GM12878 (cell line): Measurements from ENCODE around the gene SACM1L. TPM values are rescaled to one million over a fixed set of nuclear protein-coding genes. Genes with fewer than 3 reads are reported as not detected.

Source experiments
- BCL3 ChIP-seq: IDR thresholded peaks from 2 replicates; pipeline ENCODE4 v1.6.1; 2011; ENCODE audit warnings: borderline replicate concordance, low read depth, mild to moderate bottlenecking, moderate library complexity, low read length; ENCODE audit not compliant: insufficient read depth, poor library complexity, severe bottlenecking
- CEBPB ChIP-seq, 2 experiments: fragments of 150-350 bp in 1 of 2; IDR thresholded peaks; 2 replicates each; pipeline ENCODE4 v1.6.1; 2012 to 2014; ENCODE audit warnings: low read depth in 2 of 2, low read length in 2 of 2, borderline replicate concordance in 1 of 2, inconsistent platforms in 1 of 2
- E2F8 ChIP-seq: fragments of 450-650 bp; IDR thresholded peaks from 2 replicates; pipeline ENCODE4 v1.6.1; 2018; ENCODE audit warnings: mild to moderate bottlenecking, low read depth, moderate library complexity; ENCODE audit not compliant: partially characterized antibody
- EGR1 ChIP-seq, 2 experiments: IDR thresholded peaks; 1 replicate in 1 of 2; 2 replicates in 1 of 2; pipeline ENCODE4 v1.6.1; 2011 to 2012; ENCODE audit warnings: low read depth in 2 of 2, low read length in 2 of 2, borderline replicate concordance in 1 of 2, mild to moderate bottlenecking in 1 of 2, moderate library complexity in 1 of 2
- EP300 ChIP-seq, 2 experiments: fragments of 150-350 bp in 1 of 2; IDR thresholded peaks; 2 replicates each; pipeline ENCODE4 v1.6.1; 2011 to 2012; ENCODE audit warnings: low read depth in 2 of 2, low read length in 2 of 2, borderline replicate concordance in 1 of 2, improper control_type of control experiment in 1 of 2, inconsistent platforms in 1 of 2; ENCODE audit not compliant: control insufficient read depth in 1 of 2
- FOXM1 ChIP-seq: IDR thresholded peaks from 2 replicates; pipeline ENCODE4 v1.6.1; 2012; ENCODE audit warnings: low read depth, mild to moderate bottlenecking, inconsistent platforms, low read length, moderate library complexity
- IKZF2 ChIP-seq, 2 experiments: fragments of 450-650 bp; IDR thresholded peaks; 2 replicates each; pipeline ENCODE4 v1.6.1; 2017; ENCODE audit warnings: mild to moderate bottlenecking in 2 of 2, moderate library complexity in 2 of 2
- LARP7 ChIP-seq: fragments of 450-650 bp; IDR thresholded peaks from 2 replicates; pipeline ENCODE4 v1.6.1; 2017; ENCODE audit warnings: mild to moderate bottlenecking
- MLLT1 ChIP-seq: fragments of 450-650 bp; IDR thresholded peaks from 2 replicates; pipeline ENCODE4 v1.6.1; 2016; ENCODE audit warnings: mild to moderate bottlenecking
- MTA2 ChIP-seq: fragments of 450-650 bp; IDR thresholded peaks from 2 replicates; pipeline ENCODE4 v1.6.1; 2016; ENCODE audit warnings: low read depth, mild to moderate bottlenecking, moderate library complexity
- MXI1 ChIP-seq: fragments of 150-350 bp; IDR thresholded peaks from 2 replicates; pipeline ENCODE4 v1.6.1; 2011; ENCODE audit warnings: low read depth, mild to moderate bottlenecking, inconsistent platforms, low read length, improper control_type of control experiment
- MYC ChIP-seq: IDR thresholded peaks from 2 replicates; pipeline ENCODE4 v1.6.1; 2011; ENCODE audit warnings: mild to moderate bottlenecking, low read length, moderate library complexity, inconsistent platforms; ENCODE audit not compliant: insufficient read depth, insufficient replicate concordance, insufficient read length, severe bottlenecking
- NBN ChIP-seq: fragments of 450-650 bp; IDR thresholded peaks from 2 replicates; pipeline ENCODE4 v1.6.1; 2016
- NFYB ChIP-seq: IDR thresholded peaks from 2 replicates; pipeline ENCODE4 v1.6.1; 2011; ENCODE audit warnings: low read depth, mild to moderate bottlenecking, low read length, improper control_type of control experiment, moderate library complexity; ENCODE audit not compliant: insufficient read depth
- POLR2A ChIP-seq: IDR thresholded peaks from 2 replicates; pipeline ENCODE4 v1.6.1; 2011; ENCODE audit warnings: low read depth, mild to moderate bottlenecking, low read length
- RELA ChIP-seq: fragments of 450-650 bp; IDR thresholded peaks from 2 replicates; pipeline ENCODE4 v1.8.0; 2014; ENCODE audit warnings: borderline replicate concordance; ENCODE audit not compliant: partially characterized antibody
- SKIL ChIP-seq: fragments of 450-650 bp; IDR thresholded peaks from 2 replicates; pipeline ENCODE4 v1.6.1; 2017; ENCODE audit warnings: mild to moderate bottlenecking, low read depth, inconsistent platforms; ENCODE audit not compliant: poor library complexity, severe bottlenecking
- SMARCA5 ChIP-seq: fragments of 450-650 bp; IDR thresholded peaks from 2 replicates; pipeline ENCODE4 v1.6.1; 2017; ENCODE audit warnings: mild to moderate bottlenecking
- SP1 ChIP-seq: IDR thresholded peaks from one replicate; pipeline ENCODE4 v1.6.1; 2011; ENCODE audit warnings: low read depth, low read length
- TCF3 ChIP-seq: IDR thresholded peaks from 2 replicates; pipeline ENCODE4 v1.6.1; 2012; ENCODE audit warnings: low read depth, mild to moderate bottlenecking, low read length, borderline replicate concordance; ENCODE audit not compliant: insufficient read depth
- TCF7 ChIP-seq: IDR thresholded peaks from 2 replicates; pipeline ENCODE4 v1.6.1; 2014; ENCODE audit warnings: antibody characterized with exemption, borderline replicate concordance
- YY1 ChIP-seq: IDR thresholded peaks from 2 replicates; pipeline ENCODE4 v1.6.1; 2011; ENCODE audit warnings: low read depth, mild to moderate bottlenecking, low read length
- polyA plus RNA-seq, 11 experiments: library from polyadenylated mRNA; depleted of rRNA in 4 of 11; unstranded in 6 of 11; stranded (reverse) in 5 of 11; fragments of >200 nt; fragmentation: Nextera tagmentation in 4 of 11; fragmentation: Illumina TruSeq in 1 of 11; extraction: Ambion mirVana in 4 of 11; extraction: Trizol in 1 of 11; gene quantifications; 1 replicate in 1 of 11; 2 replicates in 10 of 11; pipeline versions ENCODE4 v1.2.1 to v1.2.3, GENCODE V29; 2011 to 2016; ENCODE audit warnings: inconsistent platforms in 2 of 11, missing spikeins in 2 of 11, low read depth in 1 of 11
- total RNA-seq, 4 experiments: library from RNA; depleted of rRNA in 3 of 4; stranded (reverse); fragments of >200 nt in 3 of 4; fragmentation: Illumina TruSeq in 1 of 4; extraction: Trizol in 1 of 4; gene quantifications; 2 replicates each; pipeline versions ENCODE4 v1.2.1 to v1.2.3, GENCODE V29; 2013 to 2021

Gene SACM1L
- total and polyA plus RNA-seq, 10 of the 15 experiments (the other 5 are each of a cell fraction or from before 2014, with no cell fraction given) = 16.5 to 48.3 (median 28.9) TPM

- TF ChIP-seq TCF7 (no peak), MLLT1 (peak; percentile 59), NBN (peak; percentile 71), E2F8 (no peak), NFYB (no peak), CEBPB (IDR thresholded peaks at IDR 0.05; ENCODE audit: borderline replicate concordance in 1 of 2, low read depth in 2 of 2, low read length in 2 of 2) (no peak), SKIL (peak; percentile 50), RELA (no peak), MXI1 (no peak; the same call in 1 of the 2 replicates), MTA2 (peak; percentile 17; the same call in 1 of the 2 replicates), EP300 (IDR thresholded peaks at IDR 0.05; ENCODE audit: borderline replicate concordance in 1 of 2, control insufficient read depth in 1 of 2, low read depth in 2 of 2, low read length in 2 of 2) (no peak), SP1 (no peak), BCL3 (no peak), LARP7 (no peak), TCF3 (no peak), IKZF2 (IDR thresholded peaks at IDR 0.05) (peak in 1 of 2 experiments; percentile 36; a peak in 3 of 4 replicates), EGR1 (IDR thresholded peaks at IDR 0.05; ENCODE audit: borderline replicate concordance in 1 of 2, low read depth in 2 of 2, low read length in 2 of 2) (no peak), YY1 (peak; percentile 51; the same call in 1 of the 2 replicates), POLR2A (no peak), SMARCA5 (peak; percentile 89), MYC (no peak), FOXM1 (no peak)
These were observed 32.4 kb upstream of the SACM1L start (continued) for GRCh38 chr3:45656575-45657363.
